Stimulated activated naive CD8-positive, alpha-beta T cell treated with anti-CD3 and anti-CD28 coated beads, Interleukin-15, amount 100 ng/mL, for 72 hours (primary cell): ENCODE results near the gene KRT1.

Experiments
- ATAC-seq: fragments of 150-1000 bp; cut with Tn5 transposase; 2 replicates; pipeline ENCODE4 v1.10.0; 2021; ENCODE audit warnings: mild to moderate bottlenecking, moderate library complexity
- DNase-seq, 2 donors: peaks; one replicate each; pipeline ENCODE4 v3.0.0; 2021 to 2022
- H3K27ac Mint-ChIP-seq, 2 donors: one replicate each; pipeline ENCODE4 v1.8.0; 2022; ENCODE audit warnings: mild to moderate bottlenecking in 2 of 2, mixed read lengths in 2 of 2, moderate library complexity in 2 of 2
- H3K27me3 Mint-ChIP-seq: one replicate; pipeline ENCODE4 v1.8.0; 2022; ENCODE audit warnings: mixed read lengths
- H3K4me1 Mint-ChIP-seq: one replicate; pipeline ENCODE4 v1.8.0; 2022; ENCODE audit warnings: mild to moderate bottlenecking, mixed read lengths
- H3K4me3 Mint-ChIP-seq, 2 donors: one replicate each; pipeline ENCODE4 v1.8.0; 2022; ENCODE audit warnings: mild to moderate bottlenecking in 2 of 2, mixed read lengths in 2 of 2, moderate library complexity in 1 of 2
- H3K9me3 Mint-ChIP-seq, 2 donors: one replicate each; pipeline ENCODE4 v1.8.0; 2022; ENCODE audit warnings: mixed read lengths in 2 of 2

Gene KRT1

GRCh38 chr12:52662093-52662917 lies 17.9 kb downstream of the KRT1 start:
- DNase-seq (no peak), ATAC-seq (no peak)
- Mint-ChIP-seq H3K4me1 (no peaks in the 10 kb centered on the region), H3K27me3 (no peaks in the 10 kb centered on the region), H3K27ac (no peak overlapping the region), H3K4me3 (no peak overlapping the region), H3K9me3 (no peaks in the 10 kb centered on the region)

GRCh38 chr12:52661668-52662067 lies 18.5 kb downstream of the KRT1 start:
- Mint-ChIP-seq H3K4me3 (no peak overlapping the region), H3K27me3 (no peaks in the 10 kb centered on the region), H3K4me1 (no peaks in the 10 kb centered on the region)

GRCh38 chr12:52660934-52661499 lies 19.2 kb downstream of the KRT1 start:
- no peaks in the 10 kb centered on the region for H3K9me3 Mint-ChIP-seq
- DNase-seq (no peak), ATAC-seq (no peak)
- no peaks in the 10 kb centered on the region for H3K27me3 Mint-ChIP-seq
- H3K27ac Mint-ChIP-seq = no peak overlapping the region
- H3K4me3 Mint-ChIP-seq = no peak overlapping the region
- H3K4me1 Mint-ChIP-seq = no peaks in the 10 kb centered on the region

More at GRCh38 chr12:52661668-52662067, 18.5 kb downstream of the KRT1 start:
- H3K9me3 Mint-ChIP-seq = no peaks in the 10 kb centered on the region
- ATAC-seq (no peak), DNase-seq (no peak)
- H3K27ac Mint-ChIP-seq = no peak overlapping the region

- ATAC-seq (no peak), DNase-seq (no peak)
- Mint-ChIP-seq H3K27ac (no peak overlapping the region), H3K4me1 (no peaks in the 10 kb centered on the region), H3K9me3 (no peaks in the 10 kb centered on the region), H3K27me3 (no peaks in the 10 kb centered on the region), H3K4me3 (no peak overlapping the region)
These were observed 20.3 kb downstream of the KRT1 start for GRCh38 chr12:52659951-52660350.

- no peak for DNase-seq
- H3K4me1 Mint-ChIP-seq = no peaks in the 10 kb centered on the region
- no peak overlapping the region for H3K27ac Mint-ChIP-seq
- H3K27me3 Mint-ChIP-seq = no peaks in the 10 kb centered on the region
- ATAC-seq = no peak
- H3K4me3 Mint-ChIP-seq = no peak overlapping the region
- H3K9me3 Mint-ChIP-seq = no peaks in the 10 kb centered on the region
These were observed 20.8 kb downstream of the KRT1 start for GRCh38 chr12:52659395-52659794.

GRCh38 chr12:52658196-52658595 lies 22.0 kb downstream of the KRT1 start:
- Mint-ChIP-seq H3K4me1 (no peaks in the 10 kb centered on the region), H3K4me3 (no peak overlapping the region), H3K27me3 (no peaks in the 10 kb centered on the region), H3K9me3 (no peaks in the 10 kb centered on the region), H3K27ac (peak overlapping the region in 1 of 2 donors; percentile 43)
- DNase-seq (no peak), ATAC-seq (no peak)

- no peak overlapping the region for H3K27ac Mint-ChIP-seq
- DNase-seq (no peak), ATAC-seq (no peak)
- no peaks in the 10 kb centered on the region for H3K4me1 Mint-ChIP-seq
- H3K27me3 Mint-ChIP-seq = no peaks in the 10 kb centered on the region
- H3K4me3 Mint-ChIP-seq = no peak overlapping the region
- H3K9me3 Mint-ChIP-seq = no peaks in the 10 kb centered on the region
These were observed 22.8 kb downstream of the KRT1 start for GRCh38 chr12:52657250-52657902.

- Mint-ChIP-seq H3K27me3 (no peaks in the 10 kb centered on the region), H3K4me1 (no peaks in the 10 kb centered on the region), H3K9me3 (no peaks in the 10 kb centered on the region), H3K4me3 (no peak overlapping the region), H3K27ac (no peak overlapping the region)
- DNase-seq = no peak
- ATAC-seq = no peak
These were observed 23.6 kb downstream of the KRT1 start for GRCh38 chr12:52656616-52657015.

- H3K9me3 Mint-ChIP-seq = no peaks in the 10 kb centered on the region
- no peaks in the 10 kb centered on the region for H3K27me3 Mint-ChIP-seq
- H3K4me3 Mint-ChIP-seq = no peak overlapping the region
- ATAC-seq (no peak), DNase-seq (no peak)
- H3K27ac Mint-ChIP-seq = no peak overlapping the region
- H3K4me1 Mint-ChIP-seq = no peaks in the 10 kb centered on the region
These were observed 24.5 kb downstream of the KRT1 start for GRCh38 chr12:52655720-52656124.

GRCh38 chr12:52655251-52655650 lies 25.0 kb downstream of the KRT1 start:
- no peak for ATAC-seq
- DNase-seq = no peak
- H3K4me1 Mint-ChIP-seq = peaks cover 2% of the 10 kb centered on the region
- no peak overlapping the region for H3K27ac Mint-ChIP-seq
- no peaks in the 10 kb centered on the region for H3K27me3 Mint-ChIP-seq
- no peak overlapping the region for H3K4me3 Mint-ChIP-seq
- no peaks in the 10 kb centered on the region for H3K9me3 Mint-ChIP-seq

- H3K4me1 Mint-ChIP-seq = peaks cover 36% of the 10 kb centered on the region
- no peaks in the 10 kb centered on the region for H3K9me3 Mint-ChIP-seq
- DNase-seq (no peak), ATAC-seq (no peak)
- H3K27me3 Mint-ChIP-seq = no peaks in the 10 kb centered on the region
- H3K27ac Mint-ChIP-seq = no peak within 1 kb of the TSS
- H3K4me3 Mint-ChIP-seq = no peak within 1 kb of the TSS
These were observed 28.4 kb downstream of the KRT1 start, which contains the start of gene KRT2 for GRCh38 chr12:52651726-52652261. KRT2 (minus strand) TSS chr12:52652211; CDS start chr12:52652142, 69 bp downstream.

GRCh38 chr12:52650520-52651081 lies 29.6 kb downstream of the KRT1 start:
- Mint-ChIP-seq H3K27ac (no peak overlapping the region), H3K27me3 (no peaks in the 10 kb centered on the region)
- DNase-seq = no peak

GRCh38 chr12:52649066-52649465 lies 31.1 kb downstream of the KRT1 start:
- ATAC-seq = no peak
- H3K27ac Mint-ChIP-seq = peak overlapping the region in 1 of 2 donors; percentile 47
- no peak for DNase-seq
- no peak overlapping the region for H3K4me3 Mint-ChIP-seq
- peaks cover 64% of the 10 kb centered on the region for H3K4me1 Mint-ChIP-seq
- no peaks in the 10 kb centered on the region for H3K27me3 Mint-ChIP-seq
- no peaks in the 10 kb centered on the region for H3K9me3 Mint-ChIP-seq

More at GRCh38 chr12:52650520-52651081, 29.6 kb downstream of the KRT1 start:
- Mint-ChIP-seq H3K4me1 (peaks cover 48% of the 10 kb centered on the region), H3K4me3 (no peak overlapping the region), H3K9me3 (no peaks in the 10 kb centered on the region)
- no peak for ATAC-seq

- no peak overlapping the region for H3K4me3 Mint-ChIP-seq
- DNase-seq = no peak
- H3K27ac Mint-ChIP-seq = peak overlapping the region in 1 of 2 donors; percentile 51
- peaks cover 73% of the 10 kb centered on the region for H3K4me1 Mint-ChIP-seq
- no peaks in the 10 kb centered on the region for H3K27me3 Mint-ChIP-seq
- no peaks in the 10 kb centered on the region for H3K9me3 Mint-ChIP-seq
- ATAC-seq = no peak
These were observed 32.1 kb downstream of the KRT1 start for GRCh38 chr12:52648012-52648550.

- Mint-ChIP-seq H3K4me1 (peaks cover 75% of the 10 kb centered on the region), H3K4me3 (no peak overlapping the region)
These were observed 32.6 kb downstream of the KRT1 start for GRCh38 chr12:52647601-52648000.

More at GRCh38 chr12:52647601-52648000, 32.6 kb downstream of the KRT1 start:
- H3K27ac Mint-ChIP-seq = no peak overlapping the region
- ATAC-seq (no peak), DNase-seq (no peak)
- H3K9me3 Mint-ChIP-seq = no peaks in the 10 kb centered on the region
- H3K27me3 Mint-ChIP-seq = no peaks in the 10 kb centered on the region
